CD4-positive, alpha-beta T cell treated with Interleukin-6 at 100 ng/mL for 8 hours (primary cell): ENCODE results near the gene ESR1.
A peak's percentile ranks its signal among the peaks of the same experiment; 100 is the strongest.
"Not testable (repeated sequence)": the region's sequence is repeated elsewhere in the genome, so short reads cannot be mapped to it uniquely, and the experiment has no call there.

ENCODE experiments used
- DNase-seq: peaks from one replicate; pipeline ENCODE4 v3.0.0-alpha.2; 2020; ENCODE audit warnings: mixed read lengths, low spot score

Gene ESR1

GRCh38 chr6:152135755-152136448, 328.4 kb downstream of the ESR1 start:
- DNase-seq: no peak

GRCh38 chr6:152136449-152136825, 329.0 kb downstream of the ESR1 start:
- DNase-seq: no peak

GRCh38 chr6:152138344-152138743, 330.9 kb downstream of the ESR1 start:
- DNase-seq: not testable (repeated sequence)

- DNase-seq: no peak
Observed at GRCh38 chr6:152142105-152142504, 334.6 kb downstream of the ESR1 start.

- DNase-seq: no peak
Observed at GRCh38 chr6:152143359-152143758, 335.9 kb downstream of the ESR1 start.

- no peak for DNase-seq
Observed at GRCh38 chr6:152146385-152146784, 338.9 kb downstream of the ESR1 start.

GRCh38 chr6:152147269-152147668, 339.8 kb downstream of the ESR1 start:
- DNase-seq: no peak

GRCh38 chr6:152148412-152148811, 340.9 kb downstream of the ESR1 start:
- DNase-seq: no peak

GRCh38 chr6:152150196-152150595, 342.7 kb downstream of the ESR1 start:
- DNase-seq: no peak

GRCh38 chr6:152151920-152152319, 344.4 kb downstream of the ESR1 start:
- no peak for DNase-seq

- no peak for DNase-seq
Observed at GRCh38 chr6:152154559-152155356, 347.3 kb downstream of the ESR1 start.

GRCh38 chr6:152155792-152156191, 348.3 kb downstream of the ESR1 start:
- DNase-seq: no peak

- no peak for DNase-seq
Observed at GRCh38 chr6:152160346-152160745, 352.9 kb downstream of the ESR1 start.

GRCh38 chr6:152161501-152161900, 354.0 kb downstream of the ESR1 start:
- DNase-seq: no peak

GRCh38 chr6:152164957-152165356, 357.5 kb downstream of the ESR1 start:
- DNase-seq: no peak

GRCh38 chr6:152166497-152166896, 359.0 kb downstream of the ESR1 start:
- DNase-seq: no peak

GRCh38 chr6:152166897-152167296, 359.4 kb downstream of the ESR1 start:
- no peak for DNase-seq

GRCh38 chr6:152167641-152168603, 360.4 kb downstream of the ESR1 start:
- no peak for DNase-seq

GRCh38 chr6:152170313-152170701, 362.8 kb downstream of the ESR1 start:
- DNase-seq: no peak

GRCh38 chr6:152170702-152171667, 363.5 kb downstream of the ESR1 start:
- peak; percentile 63 for DNase-seq

GRCh38 chr6:152173321-152173720, 365.8 kb downstream of the ESR1 start:
- DNase-seq: no peak
